RPMI8226 (cell line): Measurements from ENCODE around the gene RAG2.

Source experiments
- DNase-seq: peaks from one replicate; pipeline ENCODE4 v3.0.0-alpha.2; 2015

The RAG2 gene

GRCh38 chr11:36598051-36598450 lies at the start of gene RAG2:
TSS of gene RAG2 (minus strand) at chr11:36598236. CDS start at chr11:36594168, 4,068 bp downstream.
- DNase-seq, result no peak

GRCh38 chr11:36638556-36638955 lies 40.5 kb upstream of the RAG2 start:
- no peak for DNase-seq

GRCh38 chr11:36635066-36635862 lies 37.2 kb upstream of the RAG2 start:
- no peak for DNase-seq

- DNase-seq, result no peak
Measured at GRCh38 chr11:36631774-36632173, 33.7 kb upstream of the RAG2 start.

GRCh38 chr11:36628765-36629244 lies 30.8 kb upstream of the RAG2 start:
- DNase-seq, result no peak

GRCh38 chr11:36628141-36628540 lies 30.1 kb upstream of the RAG2 start:
- DNase-seq, result no peak

GRCh38 chr11:36627471-36627870 lies 29.4 kb upstream of the RAG2 start:
- no peak for DNase-seq

GRCh38 chr11:36627006-36627405 lies 29.0 kb upstream of the RAG2 start:
- DNase-seq, result no peak

GRCh38 chr11:36623494-36623893 lies 25.5 kb upstream of the RAG2 start:
- no peak for DNase-seq

GRCh38 chr11:36622431-36623136 lies 24.5 kb upstream of the RAG2 start:
- DNase-seq, result peak; percentile 21

GRCh38 chr11:36620246-36620645 lies 22.2 kb upstream of the RAG2 start:
- no peak for DNase-seq

- DNase-seq, result no peak
Measured at GRCh38 chr11:36619502-36619901, 21.5 kb upstream of the RAG2 start.

GRCh38 chr11:36618363-36619047 lies 20.5 kb upstream of the RAG2 start:
- DNase-seq, result no peak

- no peak for DNase-seq
Measured at GRCh38 chr11:36617543-36618362, 19.7 kb upstream of the RAG2 start.

GRCh38 chr11:36615826-36616225 lies 17.8 kb upstream of the RAG2 start:
- DNase-seq, result no peak

- no peak for DNase-seq
Measured at GRCh38 chr11:36609383-36609782, 11.3 kb upstream of the RAG2 start.

- no peak for DNase-seq
Measured at GRCh38 chr11:36608491-36609199, 10.6 kb upstream of the RAG2 start.

- DNase-seq, result no peak
Measured at GRCh38 chr11:36605221-36606216, 7.5 kb upstream of the RAG2 start.

GRCh38 chr11:36602135-36602534 lies 4.1 kb upstream of the RAG2 start:
- no peak for DNase-seq

- DNase-seq, result no peak
Measured at GRCh38 chr11:36601155-36601554, 3.1 kb upstream of the RAG2 start.

GRCh38 chr11:36600180-36600579 lies 2.1 kb upstream of the RAG2 start:
- DNase-seq, result no peak
